ENCODE measurements around the gene GPS1.

The GPS1 gene

GRCh38 chr17:82054351-82055022 lies 2.8 kb downstream of the GPS1 start:
- no peak for DNase-seq
- in situ Hi-C loops (cut with MboI; ENCODE audit: low pct_unique_long_range_greater_than_20kb, low sequenced_read_pairs), result no loop called here

- DNase-seq, result no peak
- in situ Hi-C loops (cut with MboI; ENCODE audit: low pct_unique_long_range_greater_than_20kb, low sequenced_read_pairs), result no loop called here
Measured at GRCh38 chr17:82055023-82055964, 3.6 kb downstream of the GPS1 start.

GRCh38 chr17:82055965-82056728 lies 4.4 kb downstream of the GPS1 start:
- DNase-seq, result no peak
- in situ Hi-C loops (cut with MboI; ENCODE audit: low pct_unique_long_range_greater_than_20kb, low sequenced_read_pairs), result no loop called here

- DNase-seq, result no peak
- in situ Hi-C loops (cut with MboI; ENCODE audit: low pct_unique_long_range_greater_than_20kb, low sequenced_read_pairs), result no loop called here
Measured at GRCh38 chr17:82056729-82057621, 5.3 kb downstream of the GPS1 start.

GRCh38 chr17:82058230-82058854 lies 6.6 kb downstream of the GPS1 start:
- no peak for DNase-seq
- in situ Hi-C loops (cut with MboI; ENCODE audit: low pct_unique_long_range_greater_than_20kb, low sequenced_read_pairs), result no loop called here

- in situ Hi-C loops (cut with MboI; ENCODE audit: low pct_unique_long_range_greater_than_20kb, low sequenced_read_pairs), result no loop called here
- DNase-seq, result no peak
Measured at GRCh38 chr17:82058855-82059249, 7.2 kb downstream of the GPS1 start.

GRCh38 chr17:82059272-82060000 lies 7.7 kb downstream of the GPS1 start:
- DNase-seq, result no peak
- in situ Hi-C loops (cut with MboI; ENCODE audit: low pct_unique_long_range_greater_than_20kb, low sequenced_read_pairs), result no loop called here

GRCh38 chr17:82060001-82060380 lies 8.3 kb downstream of the GPS1 start:
- no peak for DNase-seq
- in situ Hi-C loops (cut with MboI; ENCODE audit: low pct_unique_long_range_greater_than_20kb, low sequenced_read_pairs), result no loop called here

- no peak for DNase-seq
- in situ Hi-C loops (cut with MboI; ENCODE audit: low pct_unique_long_range_greater_than_20kb, low sequenced_read_pairs), result no loop called here
Measured at GRCh38 chr17:82060614-82061013, 8.9 kb downstream of the GPS1 start.

- no peak for DNase-seq
- in situ Hi-C loops (cut with MboI; ENCODE audit: low pct_unique_long_range_greater_than_20kb, low sequenced_read_pairs), result no loop called here
Measured at GRCh38 chr17:82061047-82061925, 9.6 kb downstream of the GPS1 start.

- DNase-seq, result no peak
- in situ Hi-C loops (cut with MboI; ENCODE audit: low pct_unique_long_range_greater_than_20kb, low sequenced_read_pairs), result no loop called here
Measured at GRCh38 chr17:82062076-82062983, 10.6 kb downstream of the GPS1 start.

- in situ Hi-C loops (cut with MboI; ENCODE audit: low pct_unique_long_range_greater_than_20kb, low sequenced_read_pairs), result no loop called here
- DNase-seq, result no peak
Measured at GRCh38 chr17:82062984-82063368, 11.3 kb downstream of the GPS1 start.

- no peak for DNase-seq
- in situ Hi-C loops (cut with MboI; ENCODE audit: low pct_unique_long_range_greater_than_20kb, low sequenced_read_pairs), result no loop called here
Measured at GRCh38 chr17:82063424-82064415, 12.0 kb downstream of the GPS1 start.

GRCh38 chr17:82064433-82065192 lies 12.9 kb downstream of the GPS1 start:
- in situ Hi-C loops (cut with MboI; ENCODE audit: low pct_unique_long_range_greater_than_20kb, low sequenced_read_pairs), result no loop called here
- no peak for DNase-seq

Measured in KBM-7 (cell line).